Stimulated activated CD4-positive, alpha-beta T cell treated with anti-CD3 and anti-CD28 coated beads, Interleukin-15, amount 100 ng/mL, for 24 hours (primary cell): Measurements from ENCODE around the gene MAD2L1BP.
"Not testable (repeated sequence)": the region's sequence is repeated elsewhere in the genome, so short reads cannot be mapped to it uniquely, and the experiment has no call there.

Source experiments
- DNase-seq: peaks from one replicate; pipeline ENCODE4 v3.0.0-alpha.2; 2020

Gene MAD2L1BP

GRCh38 chr6:43627008-43627825 lies 8.4 kb upstream of the MAD2L1BP start:
- DNase-seq: no peak

DNA sequence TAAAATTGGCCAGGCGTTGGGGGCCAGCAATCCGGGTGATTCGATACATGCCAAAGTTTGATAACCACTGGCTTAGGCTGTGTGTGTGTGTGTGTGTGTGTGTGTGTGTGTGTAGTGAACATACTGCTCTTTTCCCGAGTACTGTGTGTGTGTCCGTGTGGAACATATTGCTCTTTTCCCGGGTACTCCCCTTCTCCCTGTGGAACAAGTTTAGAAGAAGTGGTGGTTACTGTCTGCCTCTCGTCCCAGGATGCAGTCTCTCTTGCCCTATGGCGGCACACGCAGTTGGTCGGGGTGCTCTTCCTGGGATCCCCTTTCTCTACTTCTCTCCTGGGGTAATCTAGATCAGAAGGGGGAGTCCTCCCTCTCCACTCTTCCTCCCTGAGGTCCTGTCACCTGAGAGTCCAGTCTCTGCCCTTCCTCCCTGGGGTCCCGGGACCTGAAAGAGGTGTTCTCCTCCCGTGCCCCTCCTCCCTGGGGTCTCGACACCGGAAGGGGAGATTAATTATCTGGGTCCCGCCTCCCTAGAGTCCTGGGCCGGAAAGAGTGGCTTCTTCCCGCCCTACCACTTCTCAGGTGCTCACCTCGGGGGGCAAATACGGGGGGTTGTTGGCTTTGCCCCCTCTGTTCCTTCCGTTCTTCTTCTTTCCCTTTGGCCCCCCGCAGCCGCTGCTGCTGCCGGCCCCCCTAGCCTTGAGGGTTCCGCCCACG lies 7.1 kb upstream of the MAD2L1BP start:
- peak; percentile 67 for DNase-seq

DNA sequence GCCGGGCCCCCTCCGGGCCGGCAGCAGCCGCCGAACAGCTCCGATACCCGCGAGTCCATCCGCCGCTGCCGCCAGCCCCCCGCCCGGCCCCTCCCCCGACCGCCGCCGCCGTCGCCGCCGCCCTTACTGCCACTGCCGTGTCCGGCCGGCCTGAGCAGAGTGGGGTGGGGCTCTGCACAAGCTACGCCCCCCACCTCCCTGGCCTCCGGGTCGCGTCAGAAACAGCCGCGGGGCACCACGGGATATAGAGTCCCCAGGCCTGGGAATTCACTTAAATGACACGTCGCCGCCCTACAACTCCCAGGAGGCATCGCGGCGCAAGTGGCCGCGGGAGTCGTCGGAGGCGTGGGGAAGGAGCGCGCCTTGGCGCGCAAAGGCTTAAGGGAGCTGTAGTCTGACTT lies 6.5 kb upstream of the MAD2L1BP start, which contains the start of gene GTPBP2:
Gene GTPBP2 (minus strand): TSS at position 161 of the 401 bp plus-strand sequence. CDS start 102 bp downstream, at position 59.
- peak; percentile 98 for DNase-seq

- peak; percentile 95 for DNase-seq
Observed at GRCh38 chr6:43629505-43630300, 5.9 kb upstream of the MAD2L1BP start.

GRCh38 chr6:43630980-43631619 lies 4.5 kb upstream of the MAD2L1BP start:
- no peak for DNase-seq

DNA sequence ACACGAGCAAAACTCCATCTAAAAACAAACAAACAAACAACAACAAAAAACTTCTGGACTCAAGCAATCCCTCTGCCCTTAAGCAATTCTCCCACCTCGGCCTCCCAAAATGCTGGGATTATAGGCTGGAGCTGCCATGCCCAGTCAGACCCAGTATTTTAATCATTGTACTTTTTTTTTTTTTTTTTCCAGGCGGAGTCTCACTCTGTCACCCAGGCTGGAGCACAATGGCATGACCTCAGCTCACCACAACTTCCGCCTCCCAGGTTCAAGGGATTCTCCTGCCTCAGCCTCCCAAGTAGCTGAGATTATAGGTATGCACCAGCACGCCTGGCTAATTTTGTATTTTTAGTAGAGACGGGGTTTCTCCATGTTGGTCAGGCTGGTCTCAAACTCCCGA lies 2.6 kb upstream of the MAD2L1BP start:
- not testable (repeated sequence) for DNase-seq

DNA sequence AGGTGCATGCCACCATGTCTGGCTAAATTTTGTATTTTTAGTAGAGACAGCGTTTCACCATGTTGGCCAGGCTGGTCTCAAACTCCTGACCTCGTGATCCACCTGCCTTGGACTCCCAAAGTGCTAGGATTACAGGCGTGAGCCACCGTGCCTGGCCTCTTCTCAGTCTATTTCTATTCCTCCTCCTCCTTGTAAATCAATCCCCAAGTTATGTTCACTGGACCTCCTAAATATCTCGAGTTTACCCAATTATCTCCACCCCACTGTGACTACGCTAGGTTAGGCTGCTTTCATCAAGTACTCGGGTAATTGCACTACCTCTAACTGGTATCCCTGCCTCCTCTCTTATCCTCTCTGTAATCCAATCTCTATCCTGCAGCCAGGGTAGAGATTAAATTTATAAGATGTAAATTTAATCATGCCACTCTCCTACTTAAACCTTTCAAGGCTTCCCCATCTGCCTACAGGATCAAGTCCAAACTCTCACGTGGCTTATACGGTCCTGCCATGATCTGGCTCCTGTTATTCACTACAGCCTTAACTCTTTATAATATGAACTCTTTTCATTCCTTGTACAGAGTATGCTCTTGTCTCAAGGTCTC lies 837 bp upstream of the MAD2L1BP start:
- DNase-seq: no peak

DNA sequence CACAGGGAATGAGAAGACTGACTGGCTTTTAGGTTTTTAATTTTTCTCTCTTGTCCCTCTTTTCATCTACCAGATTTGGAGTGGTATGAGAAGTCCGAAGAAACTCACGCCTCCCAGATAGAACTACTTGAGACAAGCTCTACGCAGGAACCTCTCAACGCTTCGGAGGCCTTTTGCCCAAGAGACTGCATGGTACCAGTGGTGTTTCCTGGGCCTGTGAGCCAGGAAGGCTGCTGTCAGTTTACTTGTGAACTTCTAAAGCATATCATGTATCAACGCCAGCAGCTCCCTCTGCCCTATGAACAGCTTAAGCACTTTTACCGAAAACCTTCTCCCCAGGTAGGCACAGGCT lies 644 bp downstream of the MAD2L1BP start:
- DNase-seq: peak; percentile 17

DNA sequence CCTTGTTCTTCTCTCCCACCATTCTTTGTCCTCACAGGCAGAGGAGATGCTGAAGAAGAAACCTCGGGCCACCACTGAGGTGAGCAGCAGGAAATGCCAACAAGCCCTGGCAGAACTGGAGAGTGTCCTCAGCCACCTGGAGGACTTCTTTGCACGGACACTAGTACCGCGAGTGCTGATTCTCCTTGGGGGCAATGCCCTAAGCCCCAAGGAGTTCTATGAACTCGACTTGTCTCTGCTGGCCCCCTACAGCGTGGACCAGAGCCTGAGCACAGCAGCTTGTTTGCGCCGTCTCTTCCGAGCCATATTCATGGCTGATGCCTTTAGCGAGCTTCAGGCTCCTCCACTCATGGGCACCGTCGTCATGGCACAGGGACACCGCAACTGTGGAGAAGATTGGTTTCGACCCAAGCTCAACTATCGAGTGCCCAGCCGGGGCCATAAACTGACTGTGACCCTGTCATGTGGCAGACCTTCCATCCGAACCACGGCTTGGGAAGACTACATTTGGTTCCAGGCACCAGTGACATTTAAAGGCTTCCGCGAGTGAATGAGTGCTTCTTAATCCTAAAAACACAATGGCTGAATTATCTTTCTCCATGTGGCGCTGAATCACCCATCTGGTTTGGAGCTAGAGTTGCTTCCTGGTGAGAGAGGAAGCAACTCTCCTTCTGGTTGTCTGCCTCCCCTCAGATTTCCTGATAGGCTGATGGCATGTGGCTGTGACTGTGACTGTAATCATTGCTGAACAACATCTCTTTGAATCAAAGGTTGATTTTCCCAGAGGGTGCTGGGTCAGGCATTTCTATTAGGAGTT lies 4.6 kb downstream of the MAD2L1BP start:
- no peak for DNase-seq

DNA sequence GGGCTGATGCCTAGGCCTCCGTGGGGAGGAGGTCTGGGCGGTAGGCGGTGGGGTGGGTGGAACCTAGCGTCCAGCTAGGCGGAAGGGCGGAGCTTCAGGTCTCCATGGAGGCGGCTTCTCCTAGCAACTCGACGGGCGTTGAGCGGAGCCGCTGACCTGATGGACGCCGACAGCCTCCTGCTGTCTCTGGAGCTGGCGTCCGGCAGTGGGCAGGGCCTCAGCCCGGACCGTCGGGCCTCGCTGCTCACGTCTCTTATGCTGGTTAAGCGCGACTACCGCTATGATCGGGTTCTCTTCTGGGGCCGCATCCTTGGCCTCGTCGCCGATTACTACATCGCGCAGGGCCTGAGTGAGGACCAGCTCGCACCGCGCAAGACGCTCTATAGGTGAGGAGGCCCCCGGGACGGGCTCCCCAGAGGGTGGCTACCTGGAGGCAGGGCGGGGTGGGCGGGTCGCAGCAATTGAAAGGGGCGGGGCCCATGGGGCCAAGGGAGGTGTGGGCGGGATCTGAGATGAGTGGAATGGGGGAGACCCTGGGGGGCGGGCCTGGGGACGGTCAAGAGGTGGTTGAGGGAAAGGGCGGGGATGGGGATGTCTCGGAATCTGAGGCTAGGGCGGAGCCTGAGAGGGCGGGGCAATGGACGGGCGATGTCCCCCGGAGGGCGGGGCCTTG lies 9.4 kb downstream of the MAD2L1BP start, which contains the start of gene RSPH9:
Gene RSPH9 (plus strand): TSS at position 97 of the 673 bp plus-strand sequence. CDS start 63 bp downstream, at position 160.
- DNase-seq: peak; percentile 84

GRCh38 chr6:43645613-43645964 lies 9.9 kb downstream of the MAD2L1BP start:
- DNase-seq: no peak

DNA sequence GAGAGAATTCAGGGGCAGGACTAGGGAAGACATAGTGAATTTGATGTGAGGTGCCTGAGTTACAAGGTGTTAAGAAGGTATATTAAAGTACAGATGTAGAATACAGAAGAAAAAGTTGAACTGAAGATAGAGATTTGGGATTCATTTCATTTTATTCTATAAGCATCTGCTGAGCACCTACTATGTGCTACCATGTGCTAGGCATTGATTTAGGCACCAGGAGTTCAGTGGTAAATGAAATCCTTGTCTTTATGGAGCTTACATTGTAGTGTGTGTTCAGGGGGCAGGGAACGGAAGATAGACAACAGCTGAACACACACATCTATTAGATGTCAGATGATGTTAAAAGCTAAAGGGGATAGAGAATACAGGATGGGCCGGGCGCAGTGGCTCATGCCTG lies 12.0 kb downstream of the MAD2L1BP start:
- DNase-seq: no peak

GRCh38 chr6:43648248-43648647 lies 12.6 kb downstream of the MAD2L1BP start:
- DNase-seq: no peak

DNA sequence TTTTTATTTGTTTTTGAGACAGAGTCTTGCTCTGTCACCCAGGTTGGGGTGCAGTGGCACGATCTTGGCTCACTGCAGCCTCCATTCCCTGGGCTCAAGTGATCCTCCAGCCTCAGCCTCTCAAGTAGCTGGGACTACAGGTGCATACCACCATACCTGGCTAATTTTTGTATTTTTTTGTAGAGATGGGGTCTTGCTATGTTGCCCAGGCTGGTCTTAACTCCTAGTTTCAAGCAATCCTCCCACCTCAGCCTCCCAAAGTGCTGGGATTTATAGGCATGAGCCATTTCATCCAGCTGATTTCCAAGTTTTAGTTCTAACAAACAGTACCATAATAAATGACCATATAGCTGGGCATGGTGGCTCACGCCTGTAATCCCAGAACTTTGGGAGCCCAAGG lies 17.2 kb downstream of the MAD2L1BP start:
- not testable (repeated sequence) for DNase-seq

- no peak for DNase-seq
Observed at GRCh38 chr6:43657221-43657802, 21.7 kb downstream of the MAD2L1BP start.

GRCh38 chr6:43658161-43658560 lies 22.5 kb downstream of the MAD2L1BP start:
- no peak for DNase-seq

- not testable (repeated sequence) for DNase-seq
Observed at GRCh38 chr6:43662948-43663347, 27.3 kb downstream of the MAD2L1BP start.

DNA sequence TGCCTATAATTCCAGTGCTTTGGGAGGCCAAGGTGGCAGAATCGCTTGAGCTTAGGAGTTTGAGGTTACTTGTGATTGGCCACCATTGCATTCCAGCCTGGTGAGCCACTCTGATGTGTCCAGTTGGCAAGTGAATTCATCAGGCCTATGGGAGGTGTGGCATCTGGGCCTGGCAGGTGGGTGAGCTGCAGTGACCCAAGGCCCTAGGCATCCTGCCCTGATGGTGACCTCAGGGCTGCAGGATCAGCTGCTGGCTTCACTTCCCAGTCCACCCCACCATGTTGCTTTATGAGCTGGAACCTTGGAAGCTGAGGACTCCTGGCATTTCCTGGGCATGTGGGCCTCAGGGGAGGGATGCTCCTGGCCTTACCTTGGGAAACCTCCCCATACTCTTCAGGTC lies 29.7 kb downstream of the MAD2L1BP start:
- no peak for DNase-seq

DNA sequence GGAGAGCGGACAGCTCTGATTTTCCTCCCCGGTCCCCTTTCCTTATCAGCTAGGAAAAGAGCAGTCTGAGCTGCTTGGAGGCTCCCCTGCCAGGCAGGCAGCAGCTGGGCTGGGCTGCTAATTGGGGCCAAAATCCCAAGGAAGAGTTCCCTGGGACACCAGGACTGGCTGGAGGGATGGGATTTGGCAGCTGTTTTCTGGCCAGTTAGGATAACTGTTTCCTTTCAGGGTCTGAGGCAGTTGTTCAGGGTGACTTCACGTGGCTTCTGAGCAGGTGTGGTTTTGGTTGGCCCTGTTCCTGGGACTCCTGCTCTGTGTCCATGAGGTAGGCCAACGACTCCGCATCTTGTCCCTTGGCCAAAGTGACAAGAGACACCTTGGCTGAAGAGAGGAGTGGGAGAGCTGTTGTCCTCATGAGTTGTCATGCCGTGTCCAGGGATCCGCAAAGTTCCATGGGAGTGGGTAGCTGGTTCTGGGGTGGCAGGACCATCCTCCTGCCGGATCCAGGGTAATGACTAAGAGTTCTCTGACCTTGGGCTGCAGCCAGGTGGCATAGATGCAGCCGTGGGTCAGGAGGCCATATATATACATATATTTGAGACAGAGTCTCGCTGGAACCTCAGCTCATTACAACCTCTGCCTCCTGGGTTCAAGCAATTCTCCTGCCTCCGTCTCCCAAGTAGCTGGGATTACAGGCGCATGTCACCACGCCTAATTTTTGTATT lies 30.7 kb downstream of the MAD2L1BP start:
- DNase-seq: no peak
